NCI-H146 (cell line): ENCODE measurements around the gene TRPM5.

Experiments used
- DNase-seq: peaks from one replicate; lab custom pipeline; 2025; lab: John Stamatoyannopoulos, UW

The TRPM5 gene

GRCh38 chr11:2402890-2403645, 41.2 kb downstream of the TRPM5 start:
- DNase-seq = no peak

DNA sequence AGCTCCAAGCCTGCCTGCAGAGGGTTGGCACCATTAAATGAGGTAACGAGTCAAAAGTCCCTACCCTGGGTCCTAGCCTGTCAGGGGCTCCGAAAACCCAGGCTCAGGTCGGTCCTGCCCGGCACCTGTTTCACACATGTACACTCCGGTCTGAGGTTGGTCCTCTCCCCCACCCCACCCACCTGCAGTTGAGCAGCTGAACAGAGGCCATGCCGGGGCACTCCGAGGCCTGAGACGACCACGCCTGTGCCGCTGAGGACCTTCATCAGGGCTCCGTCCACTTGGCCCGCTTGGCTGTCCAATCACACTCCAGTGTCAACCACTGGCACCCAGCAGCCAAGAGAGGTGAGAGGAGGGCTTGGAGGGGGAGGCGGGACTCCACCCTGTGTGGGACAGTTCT, 42.2 kb downstream of the TRPM5 start:
- no peak for DNase-seq

DNA sequence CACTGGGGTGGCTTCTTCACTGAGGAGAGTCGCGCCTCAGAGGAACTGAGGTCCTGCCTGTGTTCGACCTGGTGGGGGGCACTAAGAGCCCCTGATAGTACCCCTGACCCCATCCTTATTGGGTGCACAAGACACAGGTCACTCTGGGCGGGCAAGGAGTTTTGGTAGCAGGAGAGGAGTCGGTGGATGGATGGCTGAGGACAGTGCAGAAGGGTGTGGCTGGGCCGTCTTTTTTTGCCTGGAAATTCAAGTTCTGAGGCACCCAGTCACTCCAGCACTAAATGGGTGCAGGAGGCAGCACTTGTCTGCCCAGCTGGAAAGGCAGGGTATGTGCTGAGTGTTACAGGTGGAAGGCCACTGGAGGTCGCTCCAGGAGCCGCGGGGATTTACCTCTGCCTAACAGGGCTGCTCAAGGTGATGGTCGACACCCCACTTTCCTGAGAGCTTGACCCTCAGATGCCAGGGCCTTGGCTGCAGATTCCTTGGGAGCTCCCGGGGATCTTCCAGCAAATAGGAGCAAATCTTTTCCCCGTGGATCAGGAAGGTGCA, 42.8 kb downstream of the TRPM5 start:
- DNase-seq = no peak

DNA sequence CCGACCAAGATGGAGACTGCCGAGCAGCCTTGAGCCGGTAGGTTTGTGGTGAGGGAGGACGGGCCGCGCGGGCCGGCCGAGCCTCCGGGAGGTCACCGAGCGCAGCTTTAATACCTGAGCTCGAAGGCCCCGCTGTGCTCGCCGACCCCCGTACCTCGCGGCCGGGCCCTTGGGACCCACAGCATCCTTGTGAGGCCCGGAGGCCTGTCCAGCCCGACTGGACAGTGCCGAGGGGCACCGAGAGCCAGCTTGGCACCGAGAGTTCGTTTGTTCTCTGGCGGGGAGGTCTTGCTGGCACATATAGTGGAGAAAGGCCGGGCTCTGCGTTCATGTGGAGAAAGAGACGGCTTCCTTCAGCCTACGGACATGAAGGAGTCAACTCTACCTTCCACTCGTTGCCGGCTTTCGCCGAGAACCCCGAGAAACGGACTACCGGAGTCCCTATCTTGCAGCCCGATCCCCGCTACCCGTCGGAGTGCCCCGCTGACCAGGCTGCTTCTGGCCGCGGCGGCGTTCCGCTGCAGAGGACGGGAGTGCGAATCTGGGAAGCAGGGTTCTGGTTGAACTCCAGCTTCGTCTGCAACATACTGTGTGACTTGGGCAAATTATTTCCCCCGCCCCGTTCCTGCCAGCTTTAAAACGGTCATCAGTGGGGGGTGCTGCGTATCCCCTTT, 43.4 kb downstream of the TRPM5 start:
- DNase-seq = no peak

GRCh38 chr11:2400069-2400761, 44.1 kb downstream of the TRPM5 start, which contains the start of gene TSSC4:
TSSC4 (plus strand) TSS chr11:2400750; CDS start chr11:2402634, 1,884 bp downstream.
- DNase-seq = peak; percentile 100

GRCh38 chr11:2399488-2400068, 44.7 kb downstream of the TRPM5 start:
- peak; percentile 42 for DNase-seq

DNA sequence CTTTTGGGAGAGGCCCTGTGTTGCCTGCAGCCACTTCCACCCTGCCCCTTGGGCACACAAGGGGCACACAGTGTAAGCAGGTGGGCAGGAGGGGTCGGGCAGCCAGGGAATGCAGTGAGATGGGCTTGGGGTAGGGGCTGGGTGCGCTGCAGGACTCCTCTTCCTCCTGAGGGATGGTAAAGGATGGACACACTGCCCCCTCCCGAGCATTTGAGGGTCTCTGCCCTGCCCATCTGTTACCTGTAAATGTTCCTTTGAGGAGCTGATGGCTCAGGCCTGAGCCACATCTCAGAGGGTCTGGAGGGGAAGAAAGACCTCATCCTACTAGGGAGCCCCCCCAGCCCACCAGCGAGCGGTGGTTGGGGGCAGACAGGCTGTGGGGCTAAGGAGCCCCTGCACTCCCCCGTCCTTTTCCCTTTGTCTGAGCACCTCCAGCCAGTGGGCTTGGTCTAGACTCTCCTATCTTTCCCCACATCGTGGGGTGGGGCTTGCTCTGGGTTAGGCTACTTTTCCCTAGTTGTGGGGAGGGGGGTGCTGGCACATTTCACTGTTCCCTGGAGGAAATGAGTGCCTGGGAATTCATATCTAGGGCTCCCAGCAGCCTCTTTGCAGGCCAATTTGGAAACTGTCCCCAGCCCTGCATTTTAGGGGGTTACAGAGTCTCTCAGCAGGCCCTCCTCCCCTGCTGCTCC, 45.5 kb downstream of the TRPM5 start:
- no peak for DNase-seq

- DNase-seq = no peak
These were observed 47.3 kb downstream of the TRPM5 start for GRCh38 chr11:2397005-2397404.

DNA sequence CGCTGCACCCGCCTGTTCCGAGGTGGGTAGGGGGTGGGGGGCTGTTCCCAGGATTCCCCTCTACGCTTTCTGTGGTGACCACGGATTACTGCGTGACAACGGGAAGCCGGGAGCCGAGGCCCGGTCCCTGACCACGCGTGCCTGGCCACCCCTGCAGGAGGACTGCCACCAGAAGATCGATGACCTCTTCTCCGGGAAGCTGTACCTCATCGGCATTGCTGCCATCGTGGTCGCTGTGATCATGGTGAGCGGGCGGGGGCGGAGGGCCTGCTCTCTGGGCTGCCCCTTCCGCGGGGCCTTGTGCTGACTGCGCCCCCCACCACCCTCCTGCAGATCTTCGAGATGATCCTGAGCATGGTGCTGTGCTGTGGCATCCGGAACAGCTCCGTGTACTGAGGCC, 47.8 kb downstream of the TRPM5 start:
- no peak for DNase-seq

DNA sequence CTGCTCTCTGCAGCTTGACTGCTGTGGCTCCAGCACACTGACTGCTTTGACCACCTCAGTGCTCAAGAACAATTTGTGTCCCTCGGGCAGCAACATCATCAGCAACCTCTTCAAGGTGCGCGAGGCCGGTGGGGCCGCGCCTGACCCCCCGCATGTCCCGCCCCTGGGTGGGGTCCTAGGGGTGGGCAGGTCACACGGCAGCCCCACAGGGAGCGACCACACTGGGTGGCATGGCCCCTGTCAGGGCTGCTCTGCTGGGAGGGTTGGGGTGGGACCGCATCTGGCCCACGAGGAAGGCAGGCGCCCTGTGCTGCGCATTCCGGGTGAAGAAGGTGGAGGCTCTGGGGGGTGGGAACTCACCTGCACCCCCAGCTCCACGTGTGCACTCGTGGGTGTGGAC, 48.5 kb downstream of the TRPM5 start:
- DNase-seq = no peak

DNA sequence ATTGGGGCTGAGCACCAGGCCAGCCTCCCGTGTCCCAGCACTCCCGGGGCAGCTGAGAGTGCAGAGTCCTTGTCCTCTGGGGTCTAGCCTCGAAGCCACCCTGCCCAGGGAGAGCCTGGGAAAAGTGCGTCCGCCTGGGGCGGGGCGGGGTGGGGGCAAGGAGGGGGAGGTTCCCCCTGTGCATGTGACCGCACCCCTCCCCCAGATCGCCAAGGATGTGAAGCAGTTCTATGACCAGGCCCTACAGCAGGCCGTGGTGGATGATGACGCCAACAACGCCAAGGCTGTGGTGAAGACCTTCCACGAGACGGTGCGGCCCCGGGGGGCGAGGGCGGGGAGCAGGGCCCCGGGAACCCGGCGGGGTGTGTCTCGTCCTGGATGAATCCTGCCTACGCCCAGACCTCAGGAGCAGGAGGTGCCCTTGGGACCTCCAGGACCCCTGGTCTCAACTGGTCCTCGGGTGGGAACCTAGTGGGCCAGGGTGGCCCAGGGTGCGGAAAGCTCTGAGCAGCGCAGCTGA, 49.0 kb downstream of the TRPM5 start:
- DNase-seq = no peak

GRCh38 chr11:2394818-2395105, 49.6 kb downstream of the TRPM5 start:
- no peak for DNase-seq
